ENCODE measurements around the gene GAS2L3. TPM values are rescaled to one million over a fixed set of nuclear protein-coding genes. Genes with fewer than 3 reads are reported as not detected.

GAS2L3 gene
- total and polyA plus RNA-seq, 2 of the 13 experiments (the other 11 are each of a cell fraction or from before 2014, with no cell fraction given): 7.0 to 20.8 TPM

GRCh38 chr12:100671396-100672074 is 98.1 kb downstream of the GAS2L3 start:
- WGBS (ENCODE audit: low lambda C conversion rate): 0% methylated on average over 5 of the region's 7 CpGs
- peaks cover 1 to 4% of the 10 kb centered on the region in 2 experiments; a peak in 2 of 5 replicates for H3K27me3 ChIP-seq (ENCODE audit: control insufficient read depth in 1 of 2, insufficient read depth in 2 of 2, low read length in 2 of 2)
- H3K9me3 ChIP-seq (ENCODE audit: low read length): no peaks in the 10 kb centered on the region
- TF ChIP-seq RARA (CRISPR knock-in tag; IDR thresholded peaks at IDR 0.05): 0 out of 2 replicates have a peak, but pooled peaks have one; percentile 27
- 0 out of 4 replicates have a peak, but pooled peaks of 1 of the 2 experiments have one; percentile 28 for TF ChIP-seq HMGXB4 (CRISPR knock-in tag; IDR thresholded peaks at IDR 0.05; ENCODE audit: borderline replicate concordance in 1 of 2, low read depth in 1 of 2)
- TF ChIP-seq MTA1 (CRISPR knock-in tag; IDR thresholded peaks at IDR 0.05; ENCODE audit: borderline replicate concordance): no peak
- TF ChIP-seq MLLT10 (CRISPR knock-in tag; IDR thresholded peaks at IDR 0.05): no peak
- TF ChIP-seq TFAP4 (IDR thresholded peaks at IDR 0.05; ENCODE audit: borderline replicate concordance, low read depth): peak; percentile 38; the same call in 1 of the 2 replicates
- no peak for TF ChIP-seq HOMEZ (CRISPR knock-in tag; IDR thresholded peaks at IDR 0.05; ENCODE audit: low read depth)
- TF ChIP-seq ZUFSP (CRISPR knock-in tag; IDR thresholded peaks at IDR 0.05; ENCODE audit: borderline replicate concordance): no peak
- TF ChIP-seq RXRA (CRISPR knock-in tag; IDR thresholded peaks at IDR 0.05): no peak
- no peak for TF ChIP-seq ZBTB46 (CRISPR knock-in tag; IDR thresholded peaks at IDR 0.05; ENCODE audit: borderline replicate concordance)
- TF ChIP-seq STAG1 (CRISPR knock-in tag; IDR thresholded peaks at IDR 0.05): no peak
- peak; percentile 20 for TF ChIP-seq TEAD3 (CRISPR knock-in tag; optimal IDR thresholded peaks at IDR 0.05; ENCODE audit: borderline replicate concordance)
- TF ChIP-seq REL (CRISPR knock-in tag; conservative IDR thresholded peaks at IDR 0.05): no peak
- TF ChIP-seq SIN3A (IDR thresholded peaks at IDR 0.05; ENCODE audit: borderline replicate concordance, low read depth, low read length): no peak
- TF ChIP-seq ZNF20 (CRISPR knock-in tag; IDR thresholded peaks at IDR 0.05): no peak
- no peak for TF ChIP-seq ZNF282 (IDR thresholded peaks at IDR 0.05; ENCODE audit: partially characterized antibody)

More at GRCh38 chr12:100671396-100672074, 98.1 kb downstream of the GAS2L3 start:
- in situ Hi-C loops (cut with HindIII; ENCODE audit: extremely low pct_ligation_motif_present, low pct_unique_long_range_greater_than_20kb) (loop anchor here (5.0 kb wide), 1 partner anchor 61 kb away; no protein-coding TSS in a partner anchor), intact Hi-C loops (cut with micrococcal nuclease; ENCODE audit: unreplicated experiment) (loop anchor here (1.0 kb wide), 1 partner anchor 323 kb away; no protein-coding TSS in a partner anchor)
- FAIRE-seq (no peak), DNase-seq (ENCODE audit: low spot score) (peak; percentile 18), ATAC-seq (peak; percentile 86)
- BruUV-seq (replicated peaks): no TSS peak
- H3K27ac ChIP-seq (ENCODE audit: extremely low read length, insufficient read depth, low read length): no peak overlapping the region
- peak overlapping the region; percentile 30 for H3K4me2 ChIP-seq (ENCODE audit: low read depth, low read length)
- no peaks in the 10 kb centered on the region for H4K20me1 ChIP-seq (ENCODE audit: insufficient read depth, low read length)
- no peak overlapping the region for H3K9ac ChIP-seq (ENCODE audit: insufficient read depth, low read depth, low read length)
- CTCF ChIA-PET (ENCODE audit: low intra/inter-chr PET ratio, low total read pairs): interaction anchor here (1.7 kb wide), 1 partner anchor 323 kb away, joined by 12 read pairs; no protein-coding TSS in a partner anchor
- POLR2A ChIA-PET: no interaction called here
- H3K36me3 ChIP-seq (replicated peaks in 1 of 2; ENCODE audit: control insufficient read depth in 1 of 2, insufficient read depth in 2 of 2, low read length in 2 of 2): no peaks in the 10 kb centered on the region
- H3K4me1 ChIP-seq (ENCODE audit: insufficient read depth, low read length): peaks cover 11% of the 10 kb centered on the region; the same call in 1 of the 2 replicates
- peak overlapping the region in 1 of 3 experiments; percentile 3; a peak in 1 of 6 replicates for H3K4me3 ChIP-seq (replicated peaks in 1 of 3; ENCODE audit: insufficient read depth in 1 of 3, low read depth in 2 of 3, low read length in 3 of 3)
- H2AFZ ChIP-seq (ENCODE audit: low read length): no peak overlapping the region
- no peaks in the 10 kb centered on the region for H3K79me2 ChIP-seq (ENCODE audit: insufficient read depth, low read length)
